Activated T-helper 1 cell treated with anti-CD3 and anti-CD28 coated beads, Interleukin-12 subunit alpha, Interleukin-12 subunit beta, Interleukin-2, Interleukin-4 antibody, amounts not matched to agents 30 ng/mL and 10 ng/mL and 1 ng/mL, durations not matched to agents 14 hours and 24 hours and 36 hours (primary cell): ENCODE results near the gene MAPK8IP3. TPM values are rescaled to one million over a fixed set of nuclear protein-coding genes. Genes with fewer than 3 reads are reported as not detected.

ENCODE experiments used
- DNase-seq: peaks from one replicate; pipeline ENCODE4 v3.0.0; 2021; ENCODE audit warnings: low spot score
- H3K27ac Mint-ChIP-seq: one replicate; pipeline ENCODE4 v1.8.0; 2021; ENCODE audit warnings: mild to moderate bottlenecking, mixed read lengths
- H3K27me3 Mint-ChIP-seq: one replicate; pipeline ENCODE4 v1.8.0; 2022; ENCODE audit warnings: mild to moderate bottlenecking, moderate library complexity, mixed read lengths; ENCODE audit not compliant: insufficient read depth
- H3K36me3 Mint-ChIP-seq: one replicate; pipeline ENCODE4 v1.8.0; 2021; ENCODE audit warnings: low read depth, mixed read lengths
- H3K4me1 Mint-ChIP-seq: one replicate; pipeline ENCODE4 v1.8.0; 2021; ENCODE audit warnings: low read depth, mixed read lengths
- H3K4me3 Mint-ChIP-seq: one replicate; pipeline ENCODE4 v1.8.0; 2021; ENCODE audit warnings: mild to moderate bottlenecking, moderate library complexity, mixed read lengths
- H3K9me3 Mint-ChIP-seq: one replicate; pipeline ENCODE4 v1.8.0; 2021; ENCODE audit warnings: mixed read lengths
- intact Hi-C: fragments of 100-400 bp; cut with micrococcal nuclease; formaldehyde crosslinking; loops from one replicate; pipeline ENCODE4 v1.15.1; 2024
- total RNA-seq: library from RNA; stranded (reverse); gene quantifications from 2 replicates; pipeline ENCODE4 v1.2.3, GENCODE V29; 2022

MAPK8IP3 gene
- total RNA-seq, 1 donor from 2014 or later = 84.6 TPM

DNA sequence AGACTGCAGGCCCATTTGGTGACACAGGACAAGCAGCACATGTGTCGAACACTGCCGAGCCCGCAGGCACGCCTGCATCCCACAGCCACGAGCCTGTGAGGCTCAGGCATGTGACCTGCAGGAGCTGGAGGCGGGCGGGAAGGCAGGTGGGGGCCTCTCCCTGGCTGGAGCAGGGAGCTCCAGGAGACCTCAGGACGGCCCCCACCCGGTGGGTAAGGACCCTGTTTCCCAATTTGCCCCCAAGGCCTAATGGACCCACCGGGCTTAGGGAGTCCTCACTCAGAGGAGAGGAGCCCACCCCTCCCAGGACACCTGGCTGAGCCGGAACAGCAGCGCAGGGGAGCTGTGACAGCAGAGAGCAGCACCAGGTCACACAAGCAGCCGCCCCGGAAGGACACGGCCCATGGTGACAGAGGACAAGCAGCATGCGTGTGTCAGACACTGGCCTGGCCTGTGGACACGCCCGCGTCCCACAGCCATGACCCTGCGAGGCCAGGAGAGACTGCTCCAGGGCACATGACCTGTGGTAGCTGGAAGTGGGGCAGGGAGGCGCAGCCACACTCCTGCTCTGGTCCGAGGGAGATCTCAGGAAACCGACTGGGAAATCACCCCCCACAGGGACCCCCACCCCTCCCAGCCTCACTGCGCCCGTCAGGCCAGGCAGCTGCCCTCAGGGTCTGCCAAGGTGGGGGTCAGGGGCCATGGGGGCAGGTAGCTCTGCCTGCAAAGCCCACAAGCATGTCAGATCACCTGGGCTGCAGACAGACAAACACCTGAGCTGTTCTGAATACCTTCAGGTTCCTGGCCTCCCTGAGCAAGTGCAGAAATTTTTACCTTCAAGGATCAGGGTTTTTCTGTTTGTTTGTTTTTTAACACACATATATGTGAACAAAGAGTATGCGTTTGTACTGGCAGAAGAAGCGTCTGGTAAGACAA is 74.0 kb downstream of the MAPK8IP3 start:
- H3K9me3 Mint-ChIP-seq = no peaks in the 10 kb centered on the region
- intact Hi-C loops = loop anchor here (5.0 to 10.0 kb wide), 2 partner anchors 147 to 755 kb away; partner anchors contain the start of genes CEMP1 and PDPK1
- no peaks in the 10 kb centered on the region for H3K4me1 Mint-ChIP-seq
- H3K4me3 Mint-ChIP-seq = peak overlapping the region; percentile 85
- H3K27ac Mint-ChIP-seq = no peak overlapping the region
- no peak for DNase-seq
- H3K27me3 Mint-ChIP-seq = no peaks in the 10 kb centered on the region
- peaks cover 3% of the 10 kb centered on the region for H3K36me3 Mint-ChIP-seq

DNA sequence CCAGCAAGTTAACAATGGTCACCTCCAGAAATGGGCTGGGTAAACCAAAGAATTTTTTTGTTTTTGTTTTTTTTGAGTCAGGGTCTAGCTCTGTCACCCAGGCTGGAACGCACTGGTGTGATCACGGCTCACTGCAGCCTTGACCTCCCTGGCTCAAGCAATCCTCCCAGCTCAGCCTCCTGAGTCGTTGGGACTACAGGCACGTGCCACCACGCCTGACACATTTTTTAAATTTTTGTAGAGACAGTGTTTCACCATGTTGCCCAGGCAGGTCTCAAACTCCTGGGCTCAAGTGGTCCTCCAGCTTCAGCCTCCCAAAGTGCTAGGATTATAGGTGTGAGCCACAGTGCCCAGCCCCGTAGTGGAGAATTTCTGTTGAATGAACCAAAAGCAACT is 74.7 kb downstream of the MAPK8IP3 start:
- H3K27me3 Mint-ChIP-seq = no peaks in the 10 kb centered on the region
- peaks cover 3% of the 10 kb centered on the region for H3K36me3 Mint-ChIP-seq
- no peaks in the 10 kb centered on the region for H3K9me3 Mint-ChIP-seq
- H3K4me1 Mint-ChIP-seq = no peaks in the 10 kb centered on the region
- DNase-seq = no peak
- H3K4me3 Mint-ChIP-seq = peak overlapping the region; percentile 85
- H3K27ac Mint-ChIP-seq = no peak overlapping the region
- intact Hi-C loops = loop anchor here (5.0 to 10.0 kb wide), 2 partner anchors 147 to 754 kb away; partner anchors contain the start of genes CEMP1 and PDPK1

DNA sequence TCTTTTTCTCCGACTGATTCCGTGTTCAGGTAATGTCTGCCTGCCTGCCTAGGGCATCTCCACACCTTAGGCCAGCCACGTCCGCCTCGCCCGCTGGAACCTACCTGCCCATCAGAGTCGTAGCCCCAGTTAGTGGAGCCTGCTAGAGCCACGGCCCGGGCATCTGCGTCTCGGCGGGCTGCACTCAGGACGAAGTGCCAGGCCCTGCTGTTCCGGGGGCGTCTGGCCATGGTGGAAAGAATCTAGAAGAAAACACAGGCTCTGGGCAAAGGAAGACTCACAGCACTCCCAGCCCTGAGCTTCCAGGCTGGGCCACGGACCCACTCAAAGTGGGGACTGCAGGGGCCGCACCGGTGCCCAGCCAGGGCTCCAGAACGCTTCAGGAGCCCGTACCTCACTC is 75.3 kb downstream of the MAPK8IP3 start:
- Mint-ChIP-seq H3K4me3 (peak overlapping the region; percentile 85), H3K27ac (peak overlapping the region; percentile 40)
- intact Hi-C loops = loop anchor here (5.0 to 10.0 kb wide), 2 partner anchors 146 to 754 kb away; partner anchors contain the start of genes CEMP1 and PDPK1

DNA sequence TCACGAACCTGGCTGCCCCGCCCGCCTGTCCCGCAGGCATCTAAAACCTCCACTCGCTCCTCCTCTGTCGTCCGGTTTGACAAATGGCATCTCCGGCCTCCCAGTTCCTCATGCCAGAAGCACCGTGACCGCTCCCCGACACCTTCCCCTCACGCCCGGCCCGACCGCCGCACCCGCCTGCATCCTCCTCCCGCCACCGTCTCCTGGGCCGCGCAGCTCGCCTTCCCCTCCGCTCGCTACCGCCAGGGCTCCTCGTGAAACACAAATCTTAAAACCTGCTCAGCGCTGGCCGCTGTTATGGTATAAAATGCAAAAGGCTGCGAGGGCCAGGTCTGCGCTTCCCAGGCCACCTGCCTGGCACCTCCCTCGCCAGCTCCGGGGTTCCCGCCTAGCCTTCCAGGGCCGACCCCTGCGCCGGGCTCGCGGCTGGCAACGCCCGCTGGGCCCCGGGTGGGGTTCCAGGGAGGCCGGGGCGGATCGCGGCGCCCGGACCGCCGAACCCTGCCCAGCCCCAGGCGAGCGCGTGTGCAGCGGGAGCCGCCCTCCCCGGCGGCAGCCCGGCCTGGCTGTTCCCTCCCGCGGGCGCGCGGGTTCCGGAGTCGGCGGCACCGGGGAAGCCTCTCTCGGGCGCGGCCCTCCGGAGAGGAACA is 75.9 kb downstream of the MAPK8IP3 start:
- no peaks in the 10 kb centered on the region for H3K4me1 Mint-ChIP-seq
- H3K9me3 Mint-ChIP-seq = no peaks in the 10 kb centered on the region
- H3K4me3 Mint-ChIP-seq = peak overlapping the region; percentile 85
- H3K27me3 Mint-ChIP-seq = no peaks in the 10 kb centered on the region
- H3K27ac Mint-ChIP-seq = peak overlapping the region; percentile 40
- peaks cover 3% of the 10 kb centered on the region for H3K36me3 Mint-ChIP-seq
- intact Hi-C loops = loop anchor here (1.0 to 10.0 kb wide), 10 partner anchors 9 to 753 kb away; partner anchors contain the start of genes CEMP1, E4F1, FAHD1 and MAPK8IP3
- DNase-seq = no peak

More for the DNA sequence above, 75.3 kb downstream of the MAPK8IP3 start:
- no peak for DNase-seq
- H3K36me3 Mint-ChIP-seq = peaks cover 3% of the 10 kb centered on the region
- H3K4me1 Mint-ChIP-seq = no peaks in the 10 kb centered on the region
- no peaks in the 10 kb centered on the region for H3K27me3 Mint-ChIP-seq
- no peaks in the 10 kb centered on the region for H3K9me3 Mint-ChIP-seq

DNA sequence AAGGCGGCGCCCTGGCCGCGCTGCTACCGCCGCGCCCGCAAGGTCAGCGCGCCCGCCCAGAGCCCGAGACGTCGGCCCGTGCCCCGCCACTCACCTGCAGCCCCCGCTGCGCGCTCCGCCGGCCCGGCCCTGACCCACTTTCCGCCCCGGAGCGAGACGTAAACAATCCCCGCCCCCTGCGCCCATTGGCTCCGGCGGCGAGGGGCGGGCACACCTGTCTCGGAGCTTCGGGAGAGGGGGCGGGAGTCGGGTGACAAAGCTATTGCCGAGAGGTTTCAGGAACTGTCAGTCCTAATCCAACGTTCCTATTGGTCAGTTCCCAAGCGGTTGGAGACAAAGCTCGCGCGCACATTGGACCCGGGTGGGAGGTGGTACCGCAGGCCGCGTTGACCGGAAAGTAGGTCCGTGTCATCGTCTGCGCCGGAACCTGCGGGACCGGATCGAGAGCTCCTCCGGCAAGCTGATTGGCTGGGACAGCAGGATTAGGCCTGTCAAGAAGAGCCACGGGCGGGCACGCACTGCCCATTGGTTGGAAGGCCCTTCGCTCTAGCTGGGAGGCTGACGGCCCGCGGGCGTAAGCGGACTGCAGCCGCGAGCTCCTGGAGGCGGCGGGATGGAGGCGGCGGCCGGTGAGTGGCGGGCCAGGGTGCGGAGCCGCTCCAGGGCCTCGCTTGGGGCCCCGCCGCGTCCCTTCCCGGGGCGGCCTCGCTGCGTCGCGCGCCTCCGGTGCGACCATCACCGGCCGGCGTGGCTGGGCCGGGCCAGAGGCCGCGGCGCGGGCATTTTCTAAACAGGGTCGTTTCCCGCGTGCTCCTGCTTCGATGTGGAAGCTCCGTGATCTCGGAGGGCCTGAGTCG is 76.6 kb downstream of the MAPK8IP3 start, which contains the start of the genes NUBP2 and SPSB3:
Gene NUBP2 (plus strand): TSS at position 553 of the 857 bp plus-strand sequence. CDS start 61 bp downstream, at position 614.
Gene SPSB3 (minus strand): TSS at position 164 of the 857 bp plus-strand sequence. CDS start 1,088 bp downstream, outside the sequence.
- H3K27ac Mint-ChIP-seq = peak within 1 kb of the TSS; percentile 81
- H3K4me1 Mint-ChIP-seq = no peaks in the 10 kb centered on the region
- peak; percentile 99 for DNase-seq
- intact Hi-C loops = loop anchor here (1.0 to 10.0 kb wide), 10 partner anchors 9 to 752 kb away; partner anchors contain the start of genes CEMP1, E4F1, FAHD1 and MAPK8IP3
- H3K4me3 Mint-ChIP-seq = peak within 1 kb of the TSS; percentile 93
- no peaks in the 10 kb centered on the region for H3K27me3 Mint-ChIP-seq
- peaks cover 3% of the 10 kb centered on the region for H3K36me3 Mint-ChIP-seq
- H3K9me3 Mint-ChIP-seq = no peaks in the 10 kb centered on the region

DNA sequence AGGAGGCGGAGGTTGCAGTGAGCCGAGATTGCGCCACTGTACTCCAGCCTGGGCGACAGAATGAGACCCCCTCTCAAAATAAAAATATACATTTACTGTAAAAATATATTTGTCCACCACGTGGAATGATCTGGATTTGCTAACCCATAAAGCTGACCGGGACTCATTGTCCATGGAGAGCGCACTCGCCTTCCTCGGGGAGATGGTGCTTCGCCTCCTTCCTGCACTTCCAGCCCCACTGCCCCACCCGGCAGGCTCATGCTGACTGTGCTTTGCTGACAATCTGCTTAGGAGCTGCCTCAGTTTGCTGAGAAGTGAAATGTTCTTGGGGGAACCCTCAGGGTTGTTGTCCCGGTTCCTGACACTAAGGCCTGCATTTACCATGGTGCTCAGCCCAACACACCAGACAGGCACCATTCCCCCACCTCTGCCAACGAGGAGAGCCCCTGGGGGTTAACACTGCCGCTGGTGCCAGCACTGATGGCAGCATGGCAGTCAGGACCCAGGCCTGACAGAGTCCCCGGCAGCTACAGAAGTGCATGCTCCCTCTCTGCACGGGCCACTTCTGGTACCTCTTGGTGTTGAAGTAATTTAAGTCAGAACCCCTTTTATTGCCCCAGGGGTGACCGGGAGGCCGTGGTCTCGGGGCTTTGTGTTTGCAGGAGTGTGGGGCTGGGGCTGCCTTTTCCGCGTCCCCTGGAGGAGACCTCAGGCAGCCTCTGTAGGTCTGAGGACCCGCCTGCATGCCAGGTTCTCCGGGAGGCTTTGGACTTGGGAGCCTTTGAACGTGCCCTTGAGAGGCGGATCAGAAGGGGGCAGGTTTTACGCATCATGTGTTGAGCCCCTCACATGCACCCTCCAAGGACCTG is 79.2 kb downstream of the MAPK8IP3 start:
- Mint-ChIP-seq H3K4me3 (peak overlapping the region; percentile 75), H3K4me1 (no peaks in the 10 kb centered on the region), H3K27ac (no peak overlapping the region), H3K36me3 (peaks cover 4% of the 10 kb centered on the region), H3K27me3 (no peaks in the 10 kb centered on the region), H3K9me3 (no peaks in the 10 kb centered on the region)
- intact Hi-C loops = loop anchor here (5.0 to 10.0 kb wide), 2 partner anchors 142 to 750 kb away; partner anchors contain the start of genes CEMP1 and PDPK1
- DNase-seq = no peak

DNA sequence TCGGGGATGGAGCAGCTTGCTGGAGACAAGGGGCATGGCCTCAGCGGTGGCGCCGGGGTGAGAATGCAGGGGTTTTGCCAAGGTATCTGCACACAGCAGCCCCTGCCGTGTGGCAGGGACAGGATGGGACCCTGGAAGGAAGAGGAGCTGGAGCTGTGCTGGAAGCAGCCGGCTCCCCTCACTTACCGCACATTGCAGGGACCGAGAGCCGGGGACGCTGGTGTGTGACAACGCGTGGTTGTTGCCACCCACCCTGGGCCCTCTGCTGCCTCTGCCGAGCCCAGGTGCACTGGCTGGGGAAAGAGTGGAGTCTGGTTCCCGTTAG is 79.8 kb downstream of the MAPK8IP3 start:
- Mint-ChIP-seq H3K9me3 (no peaks in the 10 kb centered on the region), H3K4me3 (no peak overlapping the region), H3K4me1 (no peaks in the 10 kb centered on the region), H3K27ac (no peak overlapping the region), H3K36me3 (peaks cover 4% of the 10 kb centered on the region), H3K27me3 (no peaks in the 10 kb centered on the region)
- intact Hi-C loops = loop anchor here (10.0 kb wide), 1 partner anchor 749 kb away; the partner anchor contains the start of genes CEMP1 and PDPK1
- DNase-seq = no peak

DNA sequence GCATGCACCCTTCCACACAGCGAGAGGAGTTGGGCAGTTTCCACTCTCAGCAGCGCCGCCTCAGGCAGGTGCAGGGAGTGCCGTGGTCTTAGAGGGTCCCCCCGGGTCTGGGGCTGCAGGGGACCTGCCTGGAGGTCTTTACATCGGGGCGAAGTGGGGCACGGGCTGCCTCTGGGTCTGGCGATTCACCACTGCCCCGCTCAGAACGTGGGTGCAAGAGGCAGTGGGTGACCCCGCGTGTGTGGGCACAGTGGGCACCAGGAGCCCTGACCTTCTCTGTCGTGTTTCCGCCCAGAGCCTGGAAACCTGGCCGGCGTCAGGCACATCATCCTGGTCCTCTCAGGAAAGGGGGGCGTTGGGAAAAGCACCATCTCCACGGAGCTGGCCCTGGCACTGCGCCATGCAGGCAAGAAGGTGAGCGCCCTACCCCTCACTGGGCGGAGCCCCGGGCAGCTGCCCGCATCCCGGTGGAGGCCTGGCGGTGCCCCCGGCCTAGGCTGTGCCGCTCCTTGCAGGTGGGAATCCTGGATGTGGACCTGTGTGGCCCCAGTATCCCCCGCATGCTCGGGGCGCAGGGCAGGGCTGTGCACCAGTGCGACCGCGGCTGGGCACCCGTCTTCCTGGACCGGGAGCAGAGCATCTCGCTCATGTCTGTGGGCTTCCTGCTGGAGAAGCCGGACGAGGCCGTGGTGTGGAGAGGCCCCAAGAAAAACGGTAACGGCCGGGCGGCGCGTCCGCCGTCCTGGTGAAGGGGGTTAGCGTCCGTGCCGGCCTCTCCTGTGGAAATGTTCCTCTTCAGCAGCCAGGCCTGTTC is 80.5 kb downstream of the MAPK8IP3 start:
- intact Hi-C loops = loop anchor here (10.0 kb wide), 1 partner anchor 748 kb away; the partner anchor contains the start of genes CEMP1 and PDPK1
- no peaks in the 10 kb centered on the region for H3K9me3 Mint-ChIP-seq
- no peak overlapping the region for H3K27ac Mint-ChIP-seq
- no peaks in the 10 kb centered on the region for H3K27me3 Mint-ChIP-seq
- H3K36me3 Mint-ChIP-seq = peaks cover 4% of the 10 kb centered on the region
- H3K4me1 Mint-ChIP-seq = no peaks in the 10 kb centered on the region
- DNase-seq = no peak
- H3K4me3 Mint-ChIP-seq = no peak overlapping the region

DNA sequence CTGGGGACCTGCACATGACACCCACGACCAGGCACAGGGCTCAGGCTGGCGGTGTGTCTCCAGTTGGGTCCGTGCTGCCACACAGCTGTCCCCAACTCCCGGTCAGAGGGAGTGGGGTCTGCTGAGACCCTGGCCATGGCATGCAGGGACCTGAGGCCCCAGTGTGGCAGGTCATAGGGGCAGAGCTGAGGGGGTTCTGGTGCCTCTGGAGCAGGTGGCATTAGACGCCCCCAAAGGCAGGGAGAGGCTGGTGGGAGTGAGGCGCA is 81.0 kb downstream of the MAPK8IP3 start:
- Mint-ChIP-seq H3K36me3 (peaks cover 4% of the 10 kb centered on the region), H3K27ac (no peak overlapping the region), H3K4me3 (no peak overlapping the region), H3K9me3 (no peaks in the 10 kb centered on the region), H3K27me3 (no peaks in the 10 kb centered on the region), H3K4me1 (no peaks in the 10 kb centered on the region)
- no peak for DNase-seq
- intact Hi-C loops = loop anchor here (10.0 kb wide), 1 partner anchor 748 kb away; the partner anchor contains the start of genes CEMP1 and PDPK1

DNA sequence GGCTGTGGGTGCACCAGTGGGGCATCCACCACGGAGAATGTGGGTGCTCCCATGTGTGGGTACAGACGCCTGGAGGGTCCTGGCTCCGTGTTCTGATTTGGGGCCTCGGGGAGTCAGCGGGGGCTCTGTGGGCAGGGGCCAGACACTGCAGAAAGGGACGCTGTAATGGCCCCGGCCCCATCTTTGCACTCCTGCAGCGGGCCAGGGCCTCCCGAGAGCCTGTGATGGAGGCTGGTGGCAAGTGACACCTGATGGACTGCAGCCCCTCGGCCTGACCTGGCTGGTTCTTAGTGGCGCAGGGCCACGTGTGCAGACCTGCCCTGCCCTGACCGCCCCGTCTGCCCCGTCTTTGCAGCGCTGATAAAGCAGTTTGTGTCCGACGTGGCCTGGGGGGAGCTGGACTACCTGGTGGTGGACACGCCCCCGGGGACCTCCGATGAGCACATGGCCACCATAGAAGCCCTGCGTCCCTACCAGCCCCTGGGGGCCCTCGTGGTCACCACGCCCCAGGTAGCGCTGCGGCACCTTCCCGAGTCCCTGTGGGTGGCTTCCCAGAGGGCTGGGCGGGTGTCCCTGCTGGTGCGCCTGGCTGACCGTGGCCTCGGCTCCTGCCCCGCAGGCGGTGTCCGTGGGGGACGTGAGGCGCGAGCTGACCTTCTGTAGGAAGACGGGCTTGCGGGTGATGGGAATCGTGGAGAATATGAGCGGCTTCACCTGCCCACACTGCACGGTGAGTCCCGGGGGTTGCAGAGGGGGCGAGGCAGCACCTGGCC is 81.5 kb downstream of the MAPK8IP3 start:
- no peak overlapping the region for H3K27ac Mint-ChIP-seq
- no peak for DNase-seq
- intact Hi-C loops = loop anchor here (10.0 kb wide), 1 partner anchor 747 kb away; the partner anchor contains the start of genes CEMP1 and PDPK1

More for the DNA sequence above, 81.5 kb downstream of the MAPK8IP3 start:
- no peaks in the 10 kb centered on the region for H3K9me3 Mint-ChIP-seq
- H3K4me1 Mint-ChIP-seq = no peaks in the 10 kb centered on the region
- no peak overlapping the region for H3K4me3 Mint-ChIP-seq
- no peaks in the 10 kb centered on the region for H3K27me3 Mint-ChIP-seq
- H3K36me3 Mint-ChIP-seq = peaks cover 4% of the 10 kb centered on the region
